M059J (cell line): ENCODE measurements around the gene CATSPER1. TPM values are rescaled to one million over a fixed set of nuclear protein-coding genes. Genes with fewer than 3 reads are reported as not detected.

Experiments used
- DNase-seq: peaks from one replicate; pipeline ENCODE4 v3.0.0-alpha.2; 2012; ENCODE audit warnings: low read depth
- total RNA-seq: library from RNA; depleted of rRNA; stranded (reverse); fragments of >200 nt; shearing (Covaris generic); gene quantifications from 2 replicates; pipeline ENCODE4 v1.2.3, GENCODE V29; 2014; rRNA removed

The CATSPER1 gene
- total RNA-seq = 1.6 TPM in 2 replicates

- DNase-seq = no peak
Measured at GRCh38 chr11:66026017-66026529, at the start of gene CATSPER1. Gene CATSPER1, minus strand, starts transcription at chr11:66026479. Its CDS starts 100 bp downstream, at chr11:66026379.

GRCh38 chr11:66075273-66075672 lies 49.0 kb upstream of the CATSPER1 start:
- no peak for DNase-seq

GRCh38 chr11:66073669-66074068 lies 47.4 kb upstream of the CATSPER1 start:
- no peak for DNase-seq

GRCh38 chr11:66072518-66072917 lies 46.2 kb upstream of the CATSPER1 start:
- DNase-seq = no peak

- DNase-seq = no peak
Measured at GRCh38 chr11:66072081-66072480, 45.8 kb upstream of the CATSPER1 start.

GRCh38 chr11:66071381-66071801 lies 45.1 kb upstream of the CATSPER1 start:
- DNase-seq = peak; percentile 24

GRCh38 chr11:66070604-66071380 lies 44.5 kb upstream of the CATSPER1 start:
- peak; percentile 48 for DNase-seq

GRCh38 chr11:66069715-66070603 lies 43.7 kb upstream of the CATSPER1 start, which contains the start of gene PACS1:
Gene PACS1, plus strand, starts transcription at chr11:66070272. Its CDS starts 215 bp downstream, at chr11:66070487.
- DNase-seq = peak; percentile 77

GRCh38 chr11:66068923-66069714 lies 42.8 kb upstream of the CATSPER1 start:
- peak; percentile 75 for DNase-seq

- peak; percentile 67 for DNase-seq
Measured at GRCh38 chr11:66068154-66068821, 42.0 kb upstream of the CATSPER1 start.

GRCh38 chr11:66067640-66068039 lies 41.4 kb upstream of the CATSPER1 start:
- no peak for DNase-seq

GRCh38 chr11:66066751-66067150 lies 40.5 kb upstream of the CATSPER1 start:
- no peak for DNase-seq

- no peak for DNase-seq
Measured at GRCh38 chr11:66064571-66064970, 38.3 kb upstream of the CATSPER1 start.

GRCh38 chr11:66063900-66064299 lies 37.6 kb upstream of the CATSPER1 start:
- DNase-seq = no peak

- no peak for DNase-seq
Measured at GRCh38 chr11:66062408-66062807, 36.1 kb upstream of the CATSPER1 start.

- no peak for DNase-seq
Measured at GRCh38 chr11:66061268-66061667, 35.0 kb upstream of the CATSPER1 start.

- no peak for DNase-seq
Measured at GRCh38 chr11:66059966-66060680, 33.8 kb upstream of the CATSPER1 start.

- no peak for DNase-seq
Measured at GRCh38 chr11:66056501-66056900, 30.2 kb upstream of the CATSPER1 start.

- DNase-seq = no peak
Measured at GRCh38 chr11:66055021-66055420, 28.7 kb upstream of the CATSPER1 start.

GRCh38 chr11:66052664-66052982 lies 26.3 kb upstream of the CATSPER1 start:
- DNase-seq = no peak
